Keratinocyte (primary cell): ENCODE measurements around the gene NFATC3. TPM values are rescaled to one million over a fixed set of nuclear protein-coding genes. Genes with fewer than 3 reads are reported as not detected.
"Not testable (repeated sequence)": the region's sequence is repeated elsewhere in the genome, so short reads cannot be mapped to it uniquely, and the experiment has no call there.

Experiments
- DNase-seq: peaks from one replicate; pipeline ENCODE4 v3.0.0-alpha.2; 2011; ENCODE audit warnings: low read depth, missing footprints, low spot score
- FAIRE-seq: peaks from 2 replicates; lab custom pipeline; 2011; peaks lifted over from hg19 to GRCh38; lab: Jason Lieb, UNC
- H2AFZ ChIP-seq: 2 replicates; pipeline ENCODE4 v1.6.0; 2012; ENCODE audit warnings: low read length, control low read depth, inconsistent platforms; ENCODE audit not compliant: control insufficient read depth
- H3K27ac ChIP-seq: 2 replicates; pipeline ENCODE4 v1.5.1; 2011; ENCODE audit warnings: low read length; ENCODE audit not compliant: control insufficient read depth, insufficient read depth
- H3K27me3 ChIP-seq: 3 replicates; pipeline ENCODE4 v1.6.0; 2011; ENCODE audit warnings: low read length; ENCODE audit not compliant: control insufficient read depth, insufficient read depth; ENCODE audit errors: extremely low read depth
- H3K36me3 ChIP-seq, 2 experiments: 2 replicates in 1 of 2; 3 replicates in 1 of 2; pipeline ENCODE4 v1.5.1; 2011; ENCODE audit warnings: low read length in 2 of 2, mild to moderate bottlenecking in 1 of 2; ENCODE audit not compliant: control insufficient read depth in 2 of 2, insufficient read depth in 2 of 2; ENCODE audit errors: extremely low read depth in 1 of 2
- H3K4me1 ChIP-seq: 3 replicates; pipeline ENCODE4 v1.5.1; 2011; ENCODE audit warnings: low read length; ENCODE audit not compliant: control insufficient read depth, insufficient read depth; ENCODE audit errors: extremely low read depth
- H3K4me2 ChIP-seq: 3 replicates; pipeline ENCODE4 v1.6.0; 2011; ENCODE audit warnings: low read depth, low read length; ENCODE audit not compliant: control insufficient read depth, insufficient read depth; ENCODE audit errors: extremely low read depth
- H3K4me3 ChIP-seq, 3 experiments: fragments of 200-600 bp in 1 of 3; sonication (generic) in 1 of 3; 2 replicates in 2 of 3; 3 replicates in 1 of 3; pipeline ENCODE4 v1.5.1; 2011 to 2016; ENCODE audit warnings: low read length in 3 of 3, mild to moderate bottlenecking in 3 of 3, control low read depth in 2 of 3, inconsistent platforms in 1 of 3, low read depth in 1 of 3, mixed read lengths in 1 of 3, mixed run types in 1 of 3, moderate library complexity in 1 of 3; ENCODE audit not compliant: control insufficient read depth in 2 of 3, insufficient read depth in 2 of 3; ENCODE audit errors: extremely low read depth in 1 of 3
- H3K79me2 ChIP-seq: 2 replicates; pipeline ENCODE4 v1.6.0; 2012; ENCODE audit warnings: low read length; ENCODE audit not compliant: control insufficient read depth, insufficient read depth
- H3K9ac ChIP-seq: 3 replicates; pipeline ENCODE4 v1.6.0; 2011; ENCODE audit warnings: low read length; ENCODE audit not compliant: control insufficient read depth, insufficient read depth; ENCODE audit errors: extremely low read depth
- H3K9me1 ChIP-seq: 3 replicates; pipeline ENCODE4 v1.6.0; 2011; ENCODE audit warnings: low read length; ENCODE audit not compliant: control insufficient read depth, insufficient read depth; ENCODE audit errors: extremely low read depth
- H3K9me3 ChIP-seq: 2 replicates; pipeline ENCODE4 v1.5.1; 2012; ENCODE audit warnings: low read depth, low read length; ENCODE audit not compliant: control insufficient read depth
- H4K20me1 ChIP-seq: 3 replicates; pipeline ENCODE4 v1.6.0; 2011; ENCODE audit warnings: low read length; ENCODE audit not compliant: control insufficient read depth, insufficient read depth; ENCODE audit errors: extremely low read depth
- EZH2 ChIP-seq: IDR thresholded peaks from one replicate; pipeline ENCODE4 v1.6.1; 2012; ENCODE audit warnings: inconsistent platforms, mild to moderate bottlenecking, low read length, moderate library complexity
- dilution Hi-C: fragments of 300-500 bp; cut with MboI; formaldehyde crosslinking; loops from one replicate; pipeline ENCODE4 v1.7.0; 2020; ENCODE audit warnings: low sequenced_read_pairs; ENCODE audit not compliant: extremely low pct_ligation_motif_present
- polyA plus RNA-seq, 5 experiments: library from polyadenylated mRNA; depleted of rRNA in 3 of 5; stranded (reverse) in 3 of 5; stranded (forward) in 1 of 5; unstranded in 1 of 5; fragments of >200 nt; gene quantifications; 1 replicate in 1 of 5; 2 replicates in 3 of 5; 3 replicates in 1 of 5; pipeline versions ENCODE4 v1.2.1 to v1.2.3, GENCODE V29; 2011 to 2012; ENCODE audit warnings: missing spikeins in 2 of 5, low read depth in 1 of 5, low replicate concordance in 1 of 5
- TF ChIP-seq, protein P1 (sequence below), 3 experiments: IDR thresholded peaks in 1 of 3; conservative IDR thresholded peaks in 1 of 3; optimal IDR thresholded peaks in 1 of 3; 2 replicates in 2 of 3; 3 replicates in 1 of 3; pipeline versions ENCODE3 to v1.5.1; 2011; ENCODE audit warnings: low read length in 3 of 3, mild to moderate bottlenecking in 3 of 3, moderate library complexity in 2 of 3, control low read depth in 1 of 3, inconsistent platforms in 1 of 3; ENCODE audit not compliant: insufficient read depth in 2 of 3; ENCODE audit errors: extremely low read depth in 1 of 3

Gene NFATC3
- polyA plus RNA-seq, 1 donor (not counting 4 experiments of a cell fraction or from before 2014, with no cell fraction given) = 11.5 TPM

DNA sequence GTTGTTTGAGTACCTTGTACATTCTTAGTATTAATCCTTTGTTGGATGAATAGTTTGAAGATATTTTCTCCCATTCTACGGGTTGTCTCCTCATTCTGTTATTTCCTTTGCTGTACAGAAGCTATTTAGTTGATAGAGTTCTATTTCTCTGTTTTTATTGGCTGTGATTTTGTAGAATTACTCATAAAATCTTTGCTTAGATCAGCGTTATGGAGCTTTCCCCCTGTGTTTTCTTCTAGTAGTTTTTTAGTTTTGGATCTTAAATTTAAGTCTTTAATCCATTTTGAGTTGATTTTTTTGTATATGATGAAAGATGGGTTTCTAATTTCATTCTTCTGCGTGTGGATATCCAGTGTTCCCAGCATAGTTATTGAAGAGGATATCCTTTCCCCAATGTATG is 45.4 kb downstream of the NFATC3 start:
- H3K9me1 ChIP-seq = no peaks in the 10 kb centered on the region
- H3K4me2 ChIP-seq = no peak overlapping the region
- H3K27ac ChIP-seq = no peak overlapping the region
- no peaks in the 10 kb centered on the region for H4K20me1 ChIP-seq
- no peaks in the 10 kb centered on the region for H3K9me3 ChIP-seq
- H3K4me1 ChIP-seq = no peaks in the 10 kb centered on the region
- dilution Hi-C loops = no loop called here
- H3K79me2 ChIP-seq = peaks cover 1% of the 10 kb centered on the region
- no peaks in the 10 kb centered on the region for H3K36me3 ChIP-seq
- DNase-seq (no peak), FAIRE-seq (no peak)
- H2AFZ ChIP-seq = no peak overlapping the region
- H3K9ac ChIP-seq = no peak overlapping the region
- no peak overlapping the region for H3K4me3 ChIP-seq
- H3K27me3 ChIP-seq = no peaks in the 10 kb centered on the region
- TF ChIP-seq, protein P1, sequence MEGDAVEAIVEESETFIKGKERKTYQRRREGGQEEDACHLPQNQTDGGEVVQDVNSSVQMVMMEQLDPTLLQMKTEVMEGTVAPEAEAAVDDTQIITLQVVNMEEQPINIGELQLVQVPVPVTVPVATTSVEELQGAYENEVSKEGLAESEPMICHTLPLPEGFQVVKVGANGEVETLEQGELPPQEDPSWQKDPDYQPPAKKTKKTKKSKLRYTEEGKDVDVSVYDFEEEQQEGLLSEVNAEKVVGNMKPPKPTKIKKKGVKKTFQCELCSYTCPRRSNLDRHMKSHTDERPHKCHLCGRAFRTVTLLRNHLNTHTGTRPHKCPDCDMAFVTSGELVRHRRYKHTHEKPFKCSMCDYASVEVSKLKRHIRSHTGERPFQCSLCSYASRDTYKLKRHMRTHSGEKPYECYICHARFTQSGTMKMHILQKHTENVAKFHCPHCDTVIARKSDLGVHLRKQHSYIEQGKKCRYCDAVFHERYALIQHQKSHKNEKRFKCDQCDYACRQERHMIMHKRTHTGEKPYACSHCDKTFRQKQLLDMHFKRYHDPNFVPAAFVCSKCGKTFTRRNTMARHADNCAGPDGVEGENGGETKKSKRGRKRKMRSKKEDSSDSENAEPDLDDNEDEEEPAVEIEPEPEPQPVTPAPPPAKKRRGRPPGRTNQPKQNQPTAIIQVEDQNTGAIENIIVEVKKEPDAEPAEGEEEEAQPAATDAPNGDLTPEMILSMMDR (optimal IDR thresholded peaks at IDR 0.05 in 1 of 3, IDR thresholded peaks at IDR 0.05 in 1 of 3, conservative IDR thresholded peaks at IDR 0.05 in 1 of 3; ENCODE audit: extremely low read depth in 1 of 3, insufficient read depth in 2 of 3, low read length in 3 of 3) = no peak
- no peak for TF ChIP-seq EZH2

DNA sequence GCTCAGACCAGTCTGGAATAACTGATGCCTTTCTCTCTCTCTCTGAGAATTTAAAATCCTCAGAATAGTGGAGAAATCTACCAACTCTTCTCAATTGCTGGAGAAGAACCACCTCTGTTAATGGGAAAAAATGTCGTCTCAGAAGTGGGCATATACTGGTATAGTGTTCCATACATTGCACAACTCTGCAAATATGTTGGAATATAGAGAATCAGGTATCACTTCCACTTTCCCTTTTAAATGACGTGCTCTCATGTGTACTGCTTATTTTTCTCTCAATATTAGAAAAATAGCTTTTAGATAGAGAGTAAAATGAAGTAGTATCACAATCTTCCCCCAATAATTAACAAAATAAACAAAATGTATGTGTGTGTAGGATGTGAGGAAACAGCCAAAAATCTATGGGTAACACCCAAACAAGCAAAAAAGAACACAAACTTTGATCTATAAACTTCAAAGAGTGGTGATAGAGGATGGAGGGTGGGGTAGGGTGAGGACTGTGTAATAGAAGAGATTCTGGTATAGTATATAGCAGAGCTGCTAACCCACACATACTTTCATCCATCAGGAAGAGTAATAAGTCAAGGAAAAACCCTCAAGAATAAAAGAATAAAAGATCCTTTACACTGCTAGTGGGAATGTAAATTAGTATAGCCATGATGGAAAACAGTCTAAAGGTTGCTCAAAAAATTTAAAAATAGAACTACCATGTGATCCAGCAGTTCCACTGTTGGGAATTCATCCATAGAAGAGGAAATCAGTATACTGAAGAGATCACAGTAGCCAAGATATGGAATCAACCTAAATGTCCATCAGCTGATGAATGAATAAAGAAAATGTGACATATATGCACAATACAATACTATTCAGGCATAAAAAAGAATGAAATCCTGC is 46.9 kb downstream of the NFATC3 start:
- Histone ChIP-seq H3K27ac (no peak overlapping the region), H3K4me2 (no peak overlapping the region), H4K20me1 (no peaks in the 10 kb centered on the region), H3K4me1 (no peaks in the 10 kb centered on the region), H3K9ac (no peak overlapping the region), H2AFZ (no peak overlapping the region), H3K27me3 (no peaks in the 10 kb centered on the region), H3K9me3 (no peaks in the 10 kb centered on the region), H3K79me2 (peaks cover 1% of the 10 kb centered on the region), H3K36me3 (no peaks in the 10 kb centered on the region), H3K4me3 (no peak overlapping the region), H3K9me1 (no peaks in the 10 kb centered on the region)
- no peak for DNase-seq
- FAIRE-seq = no peak
- TF ChIP-seq EZH2 = no peak
- TF ChIP-seq, protein P1 (optimal IDR thresholded peaks at IDR 0.05 in 1 of 3, IDR thresholded peaks at IDR 0.05 in 1 of 3, conservative IDR thresholded peaks at IDR 0.05 in 1 of 3; ENCODE audit: extremely low read depth in 1 of 3, insufficient read depth in 2 of 3, low read length in 3 of 3) = no peak
- dilution Hi-C loops = no loop called here

DNA sequence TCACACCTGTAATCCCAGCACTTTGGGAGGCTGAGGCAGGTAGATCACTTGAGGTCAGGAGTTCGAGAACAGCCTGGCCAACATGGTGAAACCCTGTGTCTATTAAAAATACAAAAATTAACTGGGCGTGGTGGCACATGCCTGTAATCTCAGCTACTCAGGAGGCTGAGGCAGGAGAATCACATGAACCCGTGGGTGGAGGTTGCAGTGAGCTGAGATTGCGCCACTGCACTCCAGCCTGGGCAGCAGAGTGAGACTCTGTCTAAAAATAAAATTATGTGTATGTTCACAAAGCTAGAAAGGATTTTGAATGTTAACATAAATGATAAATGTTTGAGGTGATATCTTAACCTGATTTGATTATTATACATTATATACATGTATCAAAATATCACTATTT is 47.8 kb downstream of the NFATC3 start:
- H3K36me3 ChIP-seq, H3K9ac ChIP-seq, H3K9me3 ChIP-seq, dilution Hi-C loops, DNase-seq, H3K27me3 ChIP-seq, H3K9me1 ChIP-seq, H4K20me1 ChIP-seq, FAIRE-seq, H3K79me2 ChIP-seq, H2AFZ ChIP-seq, H3K4me1 ChIP-seq, H3K27ac ChIP-seq, H3K4me3 ChIP-seq, H3K4me2 ChIP-seq: not testable (repeated sequence)
